RPMI8226 (cell line): ENCODE data around the gene CNEP1R1.
"Not testable (repeated sequence)": the region's sequence is repeated elsewhere in the genome, so short reads cannot be mapped to it uniquely, and the experiment has no call there.

Source experiments
- DNase-seq: peaks from one replicate; pipeline ENCODE4 v3.0.0-alpha.2; 2015

Gene CNEP1R1

GRCh38 chr16:50024684-50025536 lies at the start of gene CNEP1R1:
Gene CNEP1R1, plus strand, starts transcription at chr16:50025225. Its CDS starts 91 bp downstream, at chr16:50025316.
- peak; percentile 98 for DNase-seq

DNA sequence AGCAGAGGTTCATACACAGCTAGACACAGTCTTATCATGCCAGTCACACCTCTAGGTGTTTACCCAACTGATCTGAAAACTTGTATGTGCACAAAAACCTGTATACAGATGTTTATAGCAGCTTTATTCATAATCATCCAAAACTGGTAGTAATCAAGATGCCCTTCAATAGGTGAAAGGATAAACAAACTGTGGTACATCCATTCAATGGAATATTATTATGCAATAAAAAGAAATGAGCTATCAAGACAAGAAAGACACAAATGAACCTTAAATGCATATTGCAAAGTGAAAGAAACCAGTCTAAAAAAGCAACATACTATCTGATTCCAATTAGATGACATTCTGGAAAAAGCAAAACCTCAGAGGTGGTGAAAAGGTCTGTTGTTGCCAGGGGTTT lies 47.6 kb upstream of the CNEP1R1 start:
- no peak for DNase-seq

DNA sequence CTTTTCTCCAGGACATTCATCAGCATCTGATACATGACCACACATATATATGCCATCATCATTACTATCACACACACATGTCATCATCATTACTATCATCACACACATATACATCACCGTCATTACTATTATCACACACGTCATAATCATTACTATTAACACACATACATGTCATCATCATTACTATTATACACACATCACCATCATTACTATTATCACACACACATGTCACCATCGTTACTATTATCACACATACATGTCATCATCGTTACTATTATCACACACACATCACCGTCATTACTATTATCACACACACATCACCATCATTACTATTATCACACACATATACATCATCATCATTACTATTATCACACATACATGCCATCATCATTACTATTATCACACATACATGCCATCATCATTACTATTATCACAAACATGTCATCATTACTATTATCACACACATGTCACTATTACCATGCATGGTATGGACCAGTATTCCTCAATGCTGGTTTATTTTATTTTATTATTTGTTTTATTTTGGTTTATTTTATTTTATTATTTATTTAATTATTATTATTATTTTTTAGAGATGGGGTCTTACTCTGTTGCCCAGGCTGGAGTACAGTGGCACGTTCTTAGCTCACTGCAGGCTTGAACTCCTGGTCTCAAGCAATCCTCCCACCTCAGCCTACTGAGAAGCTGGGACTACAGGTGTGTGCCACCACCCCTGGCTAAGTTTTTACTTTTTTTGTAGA lies 46.3 kb upstream of the CNEP1R1 start:
- DNase-seq = no peak

DNA sequence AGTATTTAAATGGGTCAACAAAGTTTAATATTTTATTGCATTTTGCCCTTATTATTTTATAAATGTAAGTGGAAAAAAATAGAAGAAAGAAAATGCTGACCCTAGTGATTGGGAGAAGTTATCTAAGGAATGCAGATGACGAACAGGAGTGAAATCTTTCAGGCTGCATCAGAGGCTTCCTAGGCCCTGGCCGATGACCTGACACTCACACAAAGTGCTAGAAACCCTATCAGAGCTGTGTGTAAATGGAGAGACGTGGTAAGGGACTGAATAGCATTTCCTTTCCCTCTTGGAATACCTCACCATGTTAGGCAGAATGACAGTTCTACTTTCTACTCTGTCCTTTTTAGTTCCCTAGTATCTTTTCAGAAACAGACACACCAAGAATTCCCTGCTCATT lies 44.9 kb upstream of the CNEP1R1 start:
- no peak for DNase-seq

DNA sequence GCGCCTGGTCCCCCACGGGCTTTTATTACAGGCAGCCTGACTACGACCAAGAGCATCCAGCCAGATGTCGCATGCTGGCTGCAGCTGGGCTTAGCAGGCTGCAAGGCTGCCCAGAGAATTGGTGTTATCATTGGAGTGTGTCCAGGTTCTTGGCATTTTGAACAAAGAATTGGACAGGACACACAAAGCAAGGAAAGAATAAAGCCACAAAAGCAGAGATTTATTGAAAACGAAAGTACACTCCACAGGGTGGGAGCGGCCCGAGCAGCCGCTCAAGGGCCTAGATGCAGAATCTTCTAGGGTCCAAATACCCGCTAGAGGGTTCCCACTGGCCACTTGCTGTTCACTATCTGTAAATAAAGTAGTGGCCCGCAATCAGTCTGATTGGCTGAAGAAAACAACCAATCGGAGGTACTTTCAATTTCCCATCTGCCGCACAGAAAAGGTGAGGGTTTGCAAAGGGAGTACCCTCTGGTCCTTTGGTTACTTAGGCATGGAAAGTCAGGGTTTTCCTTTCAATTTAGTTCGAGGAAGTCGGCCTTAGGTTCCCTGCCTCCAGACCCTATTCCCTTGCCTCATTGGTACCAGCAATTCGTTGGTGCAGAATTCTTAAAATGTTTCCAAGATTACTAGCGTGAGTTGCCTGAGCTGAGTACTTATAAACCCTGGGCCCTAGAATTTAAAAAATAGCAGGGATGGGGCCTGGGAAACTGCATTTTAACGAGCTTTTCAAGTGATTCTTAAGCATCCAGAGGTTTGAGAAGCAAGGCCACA lies 38.5 kb upstream of the CNEP1R1 start:
- DNase-seq = no peak

DNA sequence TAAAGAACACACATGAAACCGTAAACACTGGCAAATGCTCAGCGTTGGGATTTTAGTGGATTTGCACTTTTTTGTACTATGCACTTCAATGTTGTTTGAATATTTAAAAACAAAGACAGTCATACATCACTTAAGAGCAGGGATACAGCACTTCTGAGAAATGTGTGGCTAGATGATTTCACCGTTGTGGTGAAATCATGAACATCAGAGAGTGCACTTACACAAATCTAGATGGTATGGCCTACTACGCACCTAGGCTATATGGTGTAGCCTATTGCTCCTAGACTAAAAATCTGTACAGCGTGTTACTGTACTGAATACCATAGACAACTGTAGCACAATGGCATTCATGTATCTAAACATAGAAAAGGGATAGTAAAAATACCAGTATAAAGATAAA lies 37.6 kb upstream of the CNEP1R1 start:
- DNase-seq = no peak

- no peak for DNase-seq
Measured at GRCh38 chr16:49992825-49993224, 32.2 kb upstream of the CNEP1R1 start.

- DNase-seq = no peak
Measured at GRCh38 chr16:49993579-49993978, 31.4 kb upstream of the CNEP1R1 start.

- DNase-seq = no peak
Measured at GRCh38 chr16:49994006-49994405, 31.0 kb upstream of the CNEP1R1 start.

DNA sequence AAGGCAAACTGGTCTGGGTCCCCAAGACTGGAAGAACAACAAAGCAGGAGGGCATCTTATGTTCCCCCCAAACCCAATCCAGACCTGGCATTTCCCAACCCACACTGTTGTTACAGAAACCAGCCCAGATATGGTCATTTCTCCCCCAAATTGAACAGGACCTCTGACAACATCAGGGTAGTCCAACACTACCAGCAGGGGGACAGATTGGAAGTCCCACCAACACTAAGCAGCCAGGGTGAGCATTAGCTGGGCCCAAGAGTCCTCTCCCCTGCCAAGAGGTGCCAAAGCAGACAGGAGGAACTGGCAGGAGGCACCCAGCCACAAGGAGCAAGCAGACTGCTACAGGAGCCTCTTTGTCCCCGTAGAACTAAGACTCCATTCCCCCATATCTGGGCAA lies 29.3 kb upstream of the CNEP1R1 start:
- no peak for DNase-seq

DNA sequence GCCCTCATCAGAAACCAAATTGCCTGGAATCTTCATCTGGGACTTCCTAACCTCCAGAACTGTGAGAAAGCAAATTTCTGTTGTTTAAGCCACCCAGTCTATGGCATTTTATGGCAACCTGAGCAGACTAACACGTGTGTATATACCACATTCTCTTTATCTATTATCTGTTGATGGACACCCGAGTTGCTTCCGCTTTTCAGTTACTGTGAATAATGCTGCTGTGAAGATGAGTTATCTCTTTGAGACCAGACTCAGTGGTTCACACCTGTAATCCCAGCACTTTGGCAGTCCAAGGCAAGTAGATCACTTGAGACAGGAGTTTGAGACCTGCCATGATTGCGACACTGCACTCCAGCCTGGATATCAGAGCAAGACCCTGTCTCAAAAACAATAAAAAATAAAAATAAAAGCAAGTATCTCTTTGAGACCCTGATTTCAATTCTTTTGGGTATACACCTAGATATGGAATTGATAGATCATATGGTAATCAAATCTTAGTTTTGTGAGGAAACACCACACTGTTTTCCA lies 27.2 kb upstream of the CNEP1R1 start:
- DNase-seq = no peak

- DNase-seq = no peak
Measured at GRCh38 chr16:49998991-49999390, 26.0 kb upstream of the CNEP1R1 start.

DNA sequence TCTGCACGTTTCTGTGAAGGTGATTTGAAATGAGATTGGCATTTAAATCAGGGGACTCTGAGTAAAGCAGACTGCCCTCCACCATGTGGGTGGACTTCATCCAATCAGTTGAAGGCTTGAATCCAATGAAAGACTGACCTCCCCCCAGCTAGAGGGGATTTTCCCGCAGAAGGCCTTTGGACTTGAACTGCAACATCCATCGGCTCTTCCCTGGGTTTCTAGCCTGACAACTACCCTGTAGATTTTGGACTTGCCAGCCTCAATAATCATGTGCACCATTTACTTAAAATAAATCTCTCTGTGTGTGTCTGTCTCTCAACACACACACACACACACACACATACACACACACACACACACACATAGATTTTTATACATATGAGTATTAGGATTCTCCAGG lies 23.9 kb upstream of the CNEP1R1 start:
- DNase-seq = no peak

- DNase-seq = no peak
Measured at GRCh38 chr16:50002190-50002589, 22.8 kb upstream of the CNEP1R1 start.

DNA sequence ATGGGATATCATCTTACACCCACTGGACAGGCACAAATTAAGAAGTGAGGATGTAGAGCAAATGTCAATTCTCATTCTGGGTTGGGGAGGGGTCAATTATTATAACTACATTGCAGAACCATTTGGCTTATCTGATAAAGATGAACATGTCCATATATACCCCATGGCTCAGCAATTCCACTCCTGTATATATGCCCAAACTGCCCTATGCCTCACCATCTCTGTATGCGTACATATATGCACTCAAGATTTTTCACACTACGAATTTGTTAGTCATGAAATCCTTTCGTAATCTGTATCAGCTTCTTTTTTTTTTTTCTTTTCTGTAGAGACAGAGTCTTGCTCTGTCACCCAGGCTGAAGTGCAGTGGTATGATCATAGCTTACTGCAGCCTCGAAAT lies 20.8 kb upstream of the CNEP1R1 start:
- DNase-seq = no peak

DNA sequence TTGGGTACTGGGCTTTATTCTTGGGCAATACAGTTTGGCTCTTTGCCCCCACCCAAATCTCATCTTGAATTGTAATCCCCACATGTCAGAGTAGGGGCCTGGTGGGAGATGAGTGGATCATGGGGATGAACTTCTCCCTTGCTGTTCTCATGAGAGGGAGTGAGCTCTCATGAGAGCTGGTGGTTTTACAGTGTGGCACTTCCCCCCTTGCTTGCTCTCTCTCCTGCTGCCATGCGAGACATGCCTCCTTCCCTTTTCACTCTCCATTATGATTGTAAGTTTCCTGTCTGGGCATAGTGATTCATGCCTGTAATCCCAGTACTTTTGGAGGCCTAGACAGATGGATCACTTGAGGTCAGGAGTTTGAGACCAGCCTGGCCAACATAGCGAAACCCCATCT lies 18.1 kb upstream of the CNEP1R1 start:
- DNase-seq = no peak

GRCh38 chr16:50007744-50008143 lies 17.3 kb upstream of the CNEP1R1 start:
- no peak for DNase-seq

DNA sequence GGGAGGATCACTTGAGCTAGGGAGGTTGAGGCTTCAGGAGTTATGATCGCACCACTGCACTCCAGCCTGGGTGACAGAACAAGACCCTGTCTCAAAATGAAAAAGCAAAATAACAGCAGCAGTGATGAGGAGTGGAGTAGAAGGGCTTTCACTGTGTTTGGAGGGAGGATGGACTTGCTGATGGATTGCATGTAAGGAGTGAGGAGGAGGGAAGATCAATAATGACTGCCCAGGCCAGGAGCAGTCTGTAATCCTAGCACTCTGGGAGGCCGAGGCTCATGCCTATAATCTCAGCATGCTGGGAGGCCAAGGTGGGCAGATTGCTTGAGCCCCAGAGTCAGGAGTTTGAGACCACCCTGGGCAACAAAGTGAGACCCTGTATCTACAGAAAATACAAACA lies 14.8 kb upstream of the CNEP1R1 start:
- no peak for DNase-seq

- peak; percentile 51 for DNase-seq
Measured at GRCh38 chr16:50011707-50012106, 13.3 kb upstream of the CNEP1R1 start.

DNA sequence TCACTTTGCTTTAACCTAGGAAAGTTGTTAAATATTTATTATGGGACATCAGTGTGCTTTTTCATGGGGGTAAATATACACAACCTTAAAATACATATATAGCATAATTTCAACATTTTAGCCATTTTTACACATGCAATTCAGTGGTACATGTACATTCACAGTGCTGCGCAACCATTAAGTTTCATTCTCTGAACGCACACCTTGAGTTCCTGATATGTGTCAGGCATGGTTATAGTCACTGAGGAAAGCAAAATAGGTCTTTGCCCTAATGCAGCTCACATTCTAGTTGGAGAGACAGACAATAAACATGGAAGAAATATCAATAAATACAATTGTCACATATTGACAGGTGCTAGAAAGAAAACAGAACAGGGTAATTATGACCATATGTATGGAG lies 12.8 kb upstream of the CNEP1R1 start:
- no peak for DNase-seq

- not testable (repeated sequence) for DNase-seq
Measured at GRCh38 chr16:50014211-50014610, 10.8 kb upstream of the CNEP1R1 start.

DNA sequence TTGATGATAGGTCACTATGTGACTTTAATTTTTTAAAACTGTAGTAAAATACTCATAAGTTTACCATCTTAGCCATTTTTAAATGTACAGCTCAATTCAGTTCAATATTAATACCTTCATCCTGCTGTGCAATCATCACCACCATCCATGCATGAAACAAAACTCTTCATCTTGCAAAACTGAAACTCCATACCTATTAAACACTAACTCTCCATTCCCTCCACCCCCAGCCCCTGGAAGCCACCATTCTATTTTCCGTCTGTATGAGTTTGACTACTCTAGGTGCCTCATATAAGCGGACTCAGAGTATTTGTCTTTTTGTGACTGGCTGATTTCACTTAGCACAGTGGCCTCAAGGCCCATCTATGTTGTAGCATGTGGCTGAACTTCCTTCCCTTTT lies 9.4 kb upstream of the CNEP1R1 start:
- no peak for DNase-seq

DNA sequence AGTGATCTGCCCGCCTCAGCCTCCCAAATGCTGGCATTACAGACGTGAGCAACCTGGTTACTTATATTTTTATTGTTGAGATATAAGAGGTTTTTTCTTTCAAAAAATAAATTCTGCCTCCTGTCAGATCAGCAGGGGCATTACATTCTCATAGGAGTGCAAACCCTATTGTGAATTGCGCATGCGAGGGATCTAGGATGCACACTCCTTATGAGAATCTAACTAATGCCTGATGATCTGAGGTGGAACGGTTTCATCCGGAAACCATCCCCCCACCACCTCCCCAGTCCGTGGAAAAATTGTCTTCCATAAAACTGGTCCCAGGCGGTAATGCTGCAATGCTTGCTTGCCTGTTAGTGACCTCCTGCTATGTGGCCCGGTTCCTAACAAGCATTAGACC lies 7.5 kb upstream of the CNEP1R1 start:
- DNase-seq = no peak
